ENCODE measurements around the gene CACNB2. TPM values are rescaled to one million over a fixed set of nuclear protein-coding genes. Genes with fewer than 3 reads are reported as not detected.
"Not testable (repeated sequence)": the region's sequence is repeated elsewhere in the genome, so short reads cannot be mapped to it uniquely, and the experiment has no call there.

The CACNB2 gene
- total and polyA plus RNA-seq, 5 donors, result 13.1 to 51.1 (median 41.0) TPM

- H3K9me3 ChIP-seq (ENCODE audit: control insufficient read depth, low read length), result no peaks in the 10 kb centered on the region
- WGBS, result 53% methylated on average over 4 of the region's 4 CpGs
- ATAC-seq (no peak), DNase-seq (no peak)
- no peak overlapping the region for H3K4me3 ChIP-seq (ENCODE audit: low read length)
- no peaks in the 10 kb centered on the region for H3K27me3 ChIP-seq (ENCODE audit: control insufficient read depth, insufficient read depth)
- no peak overlapping the region for H3K27ac ChIP-seq (ENCODE audit: low read length)
- intact Hi-C loops (cut with DNase I), result no loop called here
- peaks cover 2% of the 10 kb centered on the region for H3K4me1 ChIP-seq (ENCODE audit: control insufficient read depth, insufficient read depth, low read length)
Observed at GRCh38 chr10:18164093-18164492, 23.9 kb downstream of the CACNB2 start.

- Histone ChIP-seq H3K4me3 (ENCODE audit: low read length) (no peak overlapping the region), H3K27ac (ENCODE audit: low read length) (no peak overlapping the region), H3K27me3 (ENCODE audit: control insufficient read depth, insufficient read depth) (no peaks in the 10 kb centered on the region), H3K9me3 (ENCODE audit: control insufficient read depth, low read length) (no peaks in the 10 kb centered on the region), H3K4me1 (ENCODE audit: control insufficient read depth, insufficient read depth, low read length) (peaks cover 2% of the 10 kb centered on the region)
- ATAC-seq, result no peak
- DNase-seq, result no peak
- 57% methylated on average over 11 of the region's 11 CpGs for WGBS
- intact Hi-C loops (cut with DNase I), result no loop called here
Observed at GRCh38 chr10:18164748-18165361, 24.6 kb downstream of the CACNB2 start.

GRCh38 chr10:18178854-18179483 lies 38.7 kb downstream of the CACNB2 start:
- Histone ChIP-seq H3K27ac (ENCODE audit: low read length) (peak overlapping the region; percentile 30), H3K4me1 (ENCODE audit: control insufficient read depth, insufficient read depth, low read length) (peaks cover 1% of the 10 kb centered on the region), H3K4me3 (ENCODE audit: low read length) (peak overlapping the region; percentile 27), H3K27me3 (ENCODE audit: control insufficient read depth, insufficient read depth) (no peaks in the 10 kb centered on the region), H3K9me3 (ENCODE audit: control insufficient read depth, low read length) (no peaks in the 10 kb centered on the region)
- peak; percentile 23 to 30 for ATAC-seq
- 46% methylated on average over 3 of the region's 3 CpGs for WGBS
- intact Hi-C loops (cut with DNase I), result no loop called here
- DNase-seq, result no peak

- DNase-seq (no peak), ATAC-seq (peak; percentile 89 to 91)
- intact Hi-C loops (cut with DNase I), result no loop called here
- Histone ChIP-seq H3K4me1 (ENCODE audit: control insufficient read depth, insufficient read depth, low read length) (peaks cover 1% of the 10 kb centered on the region), H3K27me3 (ENCODE audit: control insufficient read depth, insufficient read depth) (no peaks in the 10 kb centered on the region), H3K9me3 (ENCODE audit: control insufficient read depth, low read length) (no peaks in the 10 kb centered on the region), H3K27ac (ENCODE audit: low read length) (peak overlapping the region; percentile 87), H3K4me3 (ENCODE audit: low read length) (peak overlapping the region; percentile 27)
- WGBS, result 12% methylated on average over 6 of the region's 6 CpGs
Observed at GRCh38 chr10:18179891-18180290, 39.7 kb downstream of the CACNB2 start.

- H3K9me3 ChIP-seq (ENCODE audit: control insufficient read depth, low read length); intact Hi-C loops (cut with DNase I); DNase-seq; ATAC-seq; H3K4me1 ChIP-seq (ENCODE audit: control insufficient read depth, insufficient read depth, low read length); H3K4me3 ChIP-seq (ENCODE audit: low read length); H3K27me3 ChIP-seq (ENCODE audit: control insufficient read depth, insufficient read depth); H3K27ac ChIP-seq (ENCODE audit: low read length): not testable (repeated sequence)
- 95% methylated on average over 5 of the region's 5 CpGs for WGBS
Observed at GRCh38 chr10:18181382-18181781, 41.2 kb downstream of the CACNB2 start.

GRCh38 chr10:18185621-18186020 lies 45.4 kb downstream of the CACNB2 start:
- Histone ChIP-seq H3K27me3 (ENCODE audit: control insufficient read depth, insufficient read depth) (no peaks in the 10 kb centered on the region), H3K9me3 (ENCODE audit: control insufficient read depth, low read length) (no peaks in the 10 kb centered on the region), H3K4me1 (ENCODE audit: control insufficient read depth, insufficient read depth, low read length) (no peaks in the 10 kb centered on the region), H3K27ac (ENCODE audit: low read length) (no peak overlapping the region), H3K4me3 (ENCODE audit: low read length) (no peak overlapping the region)
- intact Hi-C loops (cut with DNase I), result no loop called here
- WGBS, result 83% methylated on average over 3 of the region's 3 CpGs
- ATAC-seq (no peak), DNase-seq (no peak)

- Histone ChIP-seq H3K4me3 (ENCODE audit: low read length) (no peak overlapping the region), H3K9me3 (ENCODE audit: control insufficient read depth, low read length) (no peaks in the 10 kb centered on the region), H3K4me1 (ENCODE audit: control insufficient read depth, insufficient read depth, low read length) (peaks cover 3% of the 10 kb centered on the region), H3K27me3 (ENCODE audit: control insufficient read depth, insufficient read depth) (no peaks in the 10 kb centered on the region), H3K27ac (ENCODE audit: low read length) (no peak overlapping the region)
- ATAC-seq, result no peak
- DNase-seq, result no peak
- 62% methylated on average over 4 of the region's 4 CpGs for WGBS
- intact Hi-C loops (cut with DNase I), result no loop called here
Observed at GRCh38 chr10:18190840-18191239, 50.6 kb downstream of the CACNB2 start.

GRCh38 chr10:18194634-18195033 lies 54.4 kb downstream of the CACNB2 start:
- no peak for ATAC-seq
- no peak for DNase-seq
- Histone ChIP-seq H3K9me3 (ENCODE audit: control insufficient read depth, low read length) (no peaks in the 10 kb centered on the region), H3K27ac (ENCODE audit: low read length) (no peak overlapping the region), H3K27me3 (ENCODE audit: control insufficient read depth, insufficient read depth) (no peaks in the 10 kb centered on the region), H3K4me3 (ENCODE audit: low read length) (no peak overlapping the region), H3K4me1 (ENCODE audit: control insufficient read depth, insufficient read depth, low read length) (peaks cover 6% of the 10 kb centered on the region)
- 55% methylated on average over 2 of the region's 2 CpGs for WGBS
- intact Hi-C loops (cut with DNase I), result no loop called here

GRCh38 chr10:18195060-18195799 lies 55.0 kb downstream of the CACNB2 start:
- ATAC-seq (peak; percentile 32 to 50), DNase-seq (peak in 1 of 3 donors; percentile 70)
- Histone ChIP-seq H3K27me3 (ENCODE audit: control insufficient read depth, insufficient read depth) (no peaks in the 10 kb centered on the region), H3K4me1 (ENCODE audit: control insufficient read depth, insufficient read depth, low read length) (peaks cover 6% of the 10 kb centered on the region), H3K9me3 (ENCODE audit: control insufficient read depth, low read length) (no peaks in the 10 kb centered on the region), H3K4me3 (ENCODE audit: low read length) (no peak overlapping the region), H3K27ac (ENCODE audit: low read length) (no peak overlapping the region)
- 37% methylated on average over 10 of the region's 10 CpGs for WGBS
- intact Hi-C loops (cut with DNase I), result no loop called here

- ATAC-seq, result no peak
- H3K27ac ChIP-seq (ENCODE audit: low read length), result no peak overlapping the region
- DNase-seq, result no peak
Observed at GRCh38 chr10:18196806-18197550, 56.8 kb downstream of the CACNB2 start.

GRCh38 chr10:18197706-18198105 lies 57.5 kb downstream of the CACNB2 start:
- Histone ChIP-seq H3K4me3 (ENCODE audit: low read length) (no peak overlapping the region), H3K27ac (ENCODE audit: low read length) (no peak overlapping the region), H3K4me1 (ENCODE audit: control insufficient read depth, insufficient read depth, low read length) (peaks cover 6% of the 10 kb centered on the region), H3K9me3 (ENCODE audit: control insufficient read depth, low read length) (no peaks in the 10 kb centered on the region), H3K27me3 (ENCODE audit: control insufficient read depth, insufficient read depth) (no peaks in the 10 kb centered on the region)
- 87% methylated on average over 2 of the region's 2 CpGs for WGBS
- ATAC-seq, result no peak
- intact Hi-C loops (cut with DNase I), result no loop called here
- DNase-seq, result no peak

More at GRCh38 chr10:18196806-18197550, 56.8 kb downstream of the CACNB2 start:
- H3K27me3 ChIP-seq (ENCODE audit: control insufficient read depth, insufficient read depth), result no peaks in the 10 kb centered on the region
- WGBS, result 52% methylated on average over 2 of the region's 2 CpGs
- H3K4me1 ChIP-seq (ENCODE audit: control insufficient read depth, insufficient read depth, low read length), result peaks cover 6% of the 10 kb centered on the region
- H3K9me3 ChIP-seq (ENCODE audit: control insufficient read depth, low read length), result no peaks in the 10 kb centered on the region
- intact Hi-C loops (cut with DNase I), result no loop called here
- no peak overlapping the region for H3K4me3 ChIP-seq (ENCODE audit: low read length)
